T-helper 1 cell treated with Interleukin-12 subunit alpha and Interleukin-12 subunit beta and Interleukin-4 antibody, amounts not matched to agents 30 μg/mL and 1 μg/mL, for 36 hours (primary cell): ENCODE measurements around the gene AVPR2.

ENCODE experiments used
- H3K27ac Mint-ChIP-seq: one replicate; pipeline ENCODE4 v1.8.0; 2021; ENCODE audit warnings: mild to moderate bottlenecking, mixed read lengths
- H3K27me3 Mint-ChIP-seq: one replicate; pipeline ENCODE4 v1.8.0; 2021; ENCODE audit warnings: low read depth, mixed read lengths
- H3K36me3 Mint-ChIP-seq: one replicate; pipeline ENCODE4 v1.8.0; 2021; ENCODE audit warnings: low read depth, mixed read lengths
- H3K4me1 Mint-ChIP-seq: one replicate; pipeline ENCODE4 v1.8.0; 2021; ENCODE audit warnings: low read depth, mixed read lengths
- H3K4me3 Mint-ChIP-seq: one replicate; pipeline ENCODE4 v1.8.0; 2021; ENCODE audit warnings: mild to moderate bottlenecking, moderate library complexity, mixed read lengths
- H3K9me3 Mint-ChIP-seq: one replicate; pipeline ENCODE4 v1.8.0; 2021; ENCODE audit warnings: mixed read lengths

AVPR2 gene

DNA sequence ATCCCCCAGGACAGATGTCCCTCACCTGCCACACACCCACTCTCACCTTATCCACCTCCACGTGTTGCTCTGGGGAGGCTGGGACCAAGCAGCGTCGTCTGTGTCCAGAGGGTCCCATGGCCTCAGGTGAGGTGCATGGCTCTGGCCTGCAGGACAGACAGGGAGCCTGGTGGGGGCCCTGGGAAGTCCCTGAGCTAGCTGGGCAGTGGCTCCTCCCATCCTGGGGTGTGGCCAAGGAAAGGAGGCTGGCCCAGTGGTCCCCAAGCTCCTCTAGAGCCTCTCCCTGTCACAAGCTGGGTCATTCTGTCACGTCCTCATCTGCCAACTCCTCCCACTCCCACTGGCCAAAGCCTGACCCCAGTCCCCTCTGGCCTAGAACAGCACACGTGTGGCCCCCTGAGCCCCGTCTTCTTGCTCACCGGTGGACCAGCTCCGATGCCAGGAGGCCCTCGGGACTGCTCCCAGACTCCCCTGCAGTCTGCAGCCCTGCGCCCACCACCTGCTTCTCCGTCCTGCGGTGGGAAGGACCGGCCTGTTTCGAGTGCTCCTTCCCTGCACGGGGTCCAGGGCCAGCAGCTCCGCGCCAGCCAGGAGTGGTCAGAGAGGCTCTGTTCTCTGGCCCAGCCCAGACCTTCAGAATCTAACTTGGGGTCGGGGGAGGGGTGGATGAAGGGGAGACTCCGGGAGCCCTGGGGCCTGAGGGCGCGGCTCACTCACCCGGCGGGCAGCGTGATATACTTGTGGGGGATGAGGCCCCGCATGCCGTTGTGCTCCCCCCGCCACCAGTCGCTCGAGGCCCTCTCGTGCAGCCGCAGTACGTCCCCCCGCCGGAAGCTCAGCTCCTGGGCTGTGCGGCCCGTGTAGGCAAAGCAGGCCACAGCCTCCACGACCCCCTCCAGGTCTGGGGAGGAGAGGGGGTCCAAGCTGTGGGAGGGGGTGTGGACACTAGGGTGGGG, 4.8 kb downstream of the AVPR2 start:
- no peak overlapping the region for H3K4me3 Mint-ChIP-seq
- H3K4me1 Mint-ChIP-seq, result peaks cover 8% of the 10 kb centered on the region
- no peaks in the 10 kb centered on the region for H3K9me3 Mint-ChIP-seq
- H3K27ac Mint-ChIP-seq, result no peak overlapping the region
- H3K36me3 Mint-ChIP-seq, result peaks cover 9% of the 10 kb centered on the region
- H3K27me3 Mint-ChIP-seq, result no peaks in the 10 kb centered on the region

DNA sequence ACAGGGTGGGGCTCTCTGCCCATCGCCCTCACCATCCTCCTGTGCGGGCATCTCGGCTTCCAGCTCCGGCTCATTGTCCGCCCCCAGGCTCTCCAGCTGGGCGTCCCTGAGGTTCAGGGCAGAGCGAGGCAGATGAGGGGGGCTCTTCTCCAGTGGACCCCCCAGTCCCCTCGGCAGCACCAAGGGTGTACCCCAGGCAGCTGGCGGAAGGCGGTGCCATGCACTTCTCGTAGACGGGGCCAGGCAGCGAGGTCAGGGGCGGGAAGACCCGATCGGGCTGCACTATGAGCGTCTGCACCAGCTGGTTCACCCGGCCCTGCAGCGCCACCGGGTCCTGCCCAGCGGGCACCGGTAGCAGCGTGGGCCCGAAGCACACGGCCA, 5.5 kb downstream of the AVPR2 start:
- H3K27me3 Mint-ChIP-seq, result no peaks in the 10 kb centered on the region
- peaks cover 6% of the 10 kb centered on the region for H3K4me1 Mint-ChIP-seq
- no peak overlapping the region for H3K27ac Mint-ChIP-seq
- no peaks in the 10 kb centered on the region for H3K9me3 Mint-ChIP-seq
- peaks cover 9% of the 10 kb centered on the region for H3K36me3 Mint-ChIP-seq
- no peak overlapping the region for H3K4me3 Mint-ChIP-seq

DNA sequence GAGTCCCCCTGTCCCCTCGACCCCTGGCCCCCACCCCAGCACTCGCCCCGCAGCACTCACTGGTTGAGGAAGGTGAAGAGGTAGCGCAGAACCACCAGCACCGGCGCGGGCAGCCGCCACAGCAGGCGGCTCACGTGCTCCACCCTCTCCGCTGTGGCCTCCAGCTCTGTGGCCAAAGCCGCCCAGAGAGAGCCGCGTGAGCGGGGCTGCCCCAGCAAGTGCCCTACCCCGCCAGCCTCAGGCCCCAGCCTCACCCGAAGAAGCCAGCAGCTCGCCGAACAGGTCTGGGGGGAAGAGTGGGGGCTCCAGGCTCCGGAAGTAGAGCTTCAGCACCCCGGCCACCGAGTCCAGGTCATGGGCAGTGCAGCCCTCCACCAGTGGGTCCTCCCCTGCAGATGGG, 6.0 kb downstream of the AVPR2 start:
- no peaks in the 10 kb centered on the region for H3K27me3 Mint-ChIP-seq
- no peaks in the 10 kb centered on the region for H3K9me3 Mint-ChIP-seq
- H3K4me3 Mint-ChIP-seq, result no peak overlapping the region
- H3K27ac Mint-ChIP-seq, result no peak overlapping the region
- H3K4me1 Mint-ChIP-seq, result peaks cover 6% of the 10 kb centered on the region
- H3K36me3 Mint-ChIP-seq, result peaks cover 9% of the 10 kb centered on the region

DNA sequence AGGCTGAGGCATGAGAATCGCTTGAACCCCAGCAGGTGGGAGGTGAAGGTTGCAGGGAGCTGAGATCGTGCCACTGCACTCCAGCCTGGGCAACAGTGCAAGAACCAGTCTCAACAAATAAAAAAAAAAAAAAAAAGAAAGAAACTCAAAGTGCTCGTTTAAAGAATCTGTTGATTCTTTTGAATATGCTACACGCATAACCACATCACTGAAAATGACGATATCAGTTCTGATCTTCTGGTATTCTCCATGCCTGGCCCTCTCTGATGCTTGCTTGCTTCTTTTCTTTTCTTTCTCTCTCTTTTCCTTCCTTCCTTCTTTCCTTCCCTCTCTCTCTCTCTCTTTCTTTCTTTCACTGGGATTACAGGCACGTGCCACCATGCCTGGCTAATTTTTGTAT, 7.3 kb downstream of the AVPR2 start:
- Mint-ChIP-seq H3K9me3 (no peaks in the 10 kb centered on the region), H3K4me1 (peaks cover 6% of the 10 kb centered on the region), H3K27ac (peak overlapping the region; percentile 55), H3K4me3 (no peak overlapping the region), H3K36me3 (peaks cover 15% of the 10 kb centered on the region), H3K27me3 (no peaks in the 10 kb centered on the region)

DNA sequence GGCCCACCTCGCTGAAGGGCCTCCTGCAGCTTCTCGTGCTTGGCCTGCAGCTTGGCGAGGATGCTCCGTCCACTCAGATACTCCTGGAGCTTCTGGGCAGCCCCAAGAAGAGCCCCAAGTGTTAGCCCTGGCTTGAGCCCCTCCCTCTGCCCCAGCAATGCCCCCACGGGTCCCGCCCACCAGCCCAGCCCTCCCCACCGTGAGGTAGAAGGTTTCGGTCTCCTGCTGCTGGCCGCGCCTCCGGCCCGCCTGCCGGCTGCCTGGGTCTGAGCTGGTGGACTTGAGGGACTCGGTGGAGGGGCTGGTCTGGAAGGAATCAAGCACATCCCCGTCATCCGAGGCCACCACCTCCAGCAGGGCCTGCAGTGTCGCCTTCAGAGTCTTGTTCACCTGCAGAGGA, 8.7 kb downstream of the AVPR2 start:
- Mint-ChIP-seq H3K4me3 (no peak overlapping the region), H3K27me3 (no peaks in the 10 kb centered on the region), H3K36me3 (peaks cover 20% of the 10 kb centered on the region), H3K9me3 (no peaks in the 10 kb centered on the region), H3K4me1 (peaks cover 6% of the 10 kb centered on the region), H3K27ac (no peak overlapping the region)

DNA sequence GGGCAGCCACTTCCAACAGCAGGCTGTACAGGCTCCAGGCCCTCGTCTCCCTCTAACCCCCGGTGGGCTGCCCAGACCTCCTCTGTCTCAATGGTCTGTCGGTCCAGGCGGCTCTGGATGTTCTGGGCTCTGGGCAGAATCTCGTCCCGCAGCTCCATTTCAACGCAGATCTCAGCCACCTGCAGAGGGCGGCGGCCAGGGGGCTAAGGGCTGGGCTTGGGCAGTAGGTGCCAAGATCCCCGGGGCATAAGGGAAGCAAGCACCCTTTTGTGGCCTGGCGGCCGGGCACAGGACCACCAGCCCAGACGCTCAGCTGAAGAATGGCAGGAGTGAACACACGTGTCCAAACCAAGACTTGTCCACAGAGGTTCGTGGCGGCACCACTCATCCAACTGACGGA, 9.2 kb downstream of the AVPR2 start:
- no peaks in the 10 kb centered on the region for H3K9me3 Mint-ChIP-seq
- H3K4me3 Mint-ChIP-seq, result no peak overlapping the region
- no peak overlapping the region for H3K27ac Mint-ChIP-seq
- H3K4me1 Mint-ChIP-seq, result peaks cover 6% of the 10 kb centered on the region
- no peaks in the 10 kb centered on the region for H3K27me3 Mint-ChIP-seq
- peaks cover 18% of the 10 kb centered on the region for H3K36me3 Mint-ChIP-seq

DNA sequence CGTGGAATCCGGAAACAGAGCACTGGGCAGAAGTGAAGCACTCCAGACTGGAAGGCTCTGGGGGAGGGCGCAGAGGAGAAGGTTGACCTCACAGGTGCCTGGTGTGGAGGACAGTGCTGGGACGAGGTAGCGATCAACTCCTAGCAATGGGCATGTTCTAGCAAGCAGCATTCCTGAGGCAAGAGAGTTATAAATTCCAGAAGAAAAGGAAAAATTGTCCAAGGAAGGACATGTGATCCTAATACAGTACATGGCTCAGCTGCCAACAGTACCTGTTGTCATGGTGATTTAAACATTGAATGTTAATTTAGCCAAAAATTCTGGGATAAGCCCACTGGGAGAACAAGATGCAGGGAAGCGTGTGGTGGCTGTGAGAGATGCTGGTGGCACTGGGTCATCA, 13.4 kb downstream of the AVPR2 start:
- Mint-ChIP-seq H3K36me3 (peaks cover 26% of the 10 kb centered on the region), H3K9me3 (no peaks in the 10 kb centered on the region), H3K27me3 (no peaks in the 10 kb centered on the region), H3K4me1 (peaks cover 9% of the 10 kb centered on the region), H3K4me3 (no peak overlapping the region), H3K27ac (no peak overlapping the region)

DNA sequence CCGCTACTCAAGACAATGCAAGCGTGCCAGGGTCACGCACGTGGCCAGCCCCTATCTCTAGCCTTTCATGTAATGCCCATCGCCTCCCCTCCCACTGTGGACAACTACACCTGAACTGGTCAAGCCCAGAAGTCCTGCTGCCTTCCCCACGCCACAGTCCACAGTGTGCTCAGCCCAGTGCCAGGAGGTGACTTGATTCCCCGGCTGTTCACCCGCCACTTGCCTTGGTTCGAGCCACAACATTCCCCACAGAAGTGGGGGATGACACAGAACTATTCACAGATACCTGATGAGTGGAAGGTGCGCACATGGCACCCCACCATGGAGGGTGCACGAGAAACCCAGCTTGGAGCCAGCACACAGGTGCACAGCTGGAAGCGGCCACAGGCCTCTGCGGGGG, 14.8 kb downstream of the AVPR2 start:
- H3K4me1 Mint-ChIP-seq, result peaks cover 14% of the 10 kb centered on the region
- H3K27ac Mint-ChIP-seq, result no peak overlapping the region
- H3K27me3 Mint-ChIP-seq, result no peaks in the 10 kb centered on the region
- no peak overlapping the region for H3K4me3 Mint-ChIP-seq
- peaks cover 30% of the 10 kb centered on the region for H3K36me3 Mint-ChIP-seq
- no peaks in the 10 kb centered on the region for H3K9me3 Mint-ChIP-seq

DNA sequence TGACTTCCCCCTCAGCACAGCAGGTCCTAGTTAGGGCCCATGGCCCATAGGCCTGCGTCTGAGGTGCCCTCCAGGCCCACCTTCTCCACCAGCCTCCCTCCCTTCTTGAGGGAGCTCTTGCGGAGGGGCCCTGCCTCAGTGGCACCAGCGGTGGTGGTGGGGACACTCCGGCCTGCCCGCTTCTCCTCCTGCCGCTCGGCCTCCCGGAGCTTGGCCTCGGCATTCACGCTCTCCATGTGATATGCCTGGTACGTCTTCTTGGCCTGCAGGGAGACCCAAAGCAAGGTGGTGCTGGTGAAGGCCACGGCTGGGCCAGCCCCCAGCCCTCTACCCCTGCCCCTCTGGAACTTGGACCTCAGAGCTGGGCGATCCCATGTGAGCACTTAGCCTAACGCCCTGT, 16.1 kb downstream of the AVPR2 start:
- Mint-ChIP-seq H3K4me3 (no peak overlapping the region), H3K36me3 (peaks cover 36% of the 10 kb centered on the region), H3K27me3 (no peaks in the 10 kb centered on the region), H3K9me3 (no peaks in the 10 kb centered on the region), H3K27ac (no peak overlapping the region), H3K4me1 (peaks cover 17% of the 10 kb centered on the region)

DNA sequence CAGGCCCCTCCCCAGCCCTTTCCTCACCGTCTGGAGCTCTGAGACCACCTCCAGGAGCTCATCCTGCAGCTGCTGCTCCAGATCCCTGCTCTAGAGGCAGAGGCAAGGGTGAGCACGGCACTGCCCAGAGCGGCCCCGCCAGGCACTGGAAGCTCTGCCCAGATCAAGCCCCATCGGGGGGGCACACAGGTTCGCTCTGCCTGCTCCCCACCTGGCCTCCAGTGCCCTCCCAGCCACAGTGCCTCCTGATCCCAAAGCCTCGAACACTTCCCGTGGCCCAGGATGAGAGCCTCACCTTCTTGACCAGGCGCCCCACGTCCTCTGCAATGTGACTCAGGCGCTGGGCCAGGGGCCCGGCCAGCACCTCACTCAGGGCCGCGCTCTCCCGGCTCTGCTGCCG, 16.6 kb downstream of the AVPR2 start:
- peaks cover 34% of the 10 kb centered on the region for H3K36me3 Mint-ChIP-seq
- H3K9me3 Mint-ChIP-seq, result no peaks in the 10 kb centered on the region
- no peaks in the 10 kb centered on the region for H3K27me3 Mint-ChIP-seq
- H3K4me1 Mint-ChIP-seq, result peaks cover 17% of the 10 kb centered on the region
- H3K27ac Mint-ChIP-seq, result no peak overlapping the region
- no peak overlapping the region for H3K4me3 Mint-ChIP-seq

DNA sequence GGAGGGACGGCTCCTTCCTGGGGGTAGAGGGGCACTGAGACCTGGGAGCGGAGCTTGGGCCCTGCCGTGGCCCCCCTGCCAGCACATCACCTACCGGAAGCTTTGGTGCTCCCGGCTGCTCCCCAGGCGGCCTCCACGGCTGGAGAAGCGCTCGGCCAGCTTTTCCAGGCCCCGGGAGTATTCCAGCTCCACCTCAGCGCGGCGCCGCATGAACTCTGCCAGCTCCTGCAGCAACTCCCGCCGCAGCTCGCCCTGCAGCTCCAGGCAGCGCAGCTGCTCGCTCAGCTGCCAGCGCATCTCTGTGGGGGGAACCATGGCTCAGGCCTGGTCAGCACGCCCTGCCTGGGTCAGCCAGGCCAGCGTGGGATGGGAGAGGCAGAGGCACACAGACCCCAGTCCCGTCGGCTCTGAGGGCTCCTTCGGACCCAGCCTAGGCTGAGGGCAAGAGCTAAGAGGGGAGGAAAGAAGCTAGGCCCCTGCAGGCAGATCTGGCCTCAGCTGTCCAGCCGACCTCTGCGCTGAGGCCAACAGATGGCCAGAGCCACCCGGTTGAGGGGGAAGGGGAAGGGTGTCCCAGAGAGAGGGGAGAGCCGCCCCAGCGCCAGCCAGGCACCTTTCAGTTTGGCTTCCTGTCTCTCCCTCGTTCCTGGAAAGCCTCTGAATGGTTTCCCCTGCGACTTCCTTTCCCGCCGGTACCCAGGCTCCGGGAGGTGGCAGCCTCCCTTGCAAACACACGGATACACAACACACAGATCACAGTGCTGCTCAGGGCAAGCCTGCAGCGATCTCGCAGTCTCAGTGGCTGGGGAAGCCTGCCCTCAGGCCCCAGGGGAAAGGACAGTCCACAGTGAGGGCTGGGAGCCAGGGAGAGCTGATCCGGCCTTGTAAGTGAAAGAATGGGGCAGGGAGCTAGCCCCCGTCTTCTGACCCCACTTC, 17.3 kb downstream of the AVPR2 start:
- no peaks in the 10 kb centered on the region for H3K27me3 Mint-ChIP-seq
- H3K9me3 Mint-ChIP-seq, result no peaks in the 10 kb centered on the region
- peaks cover 17% of the 10 kb centered on the region for H3K4me1 Mint-ChIP-seq
- peak overlapping the region; percentile 96 for H3K4me3 Mint-ChIP-seq
- peaks cover 32% of the 10 kb centered on the region for H3K36me3 Mint-ChIP-seq
- peak overlapping the region; percentile 80 for H3K27ac Mint-ChIP-seq

DNA sequence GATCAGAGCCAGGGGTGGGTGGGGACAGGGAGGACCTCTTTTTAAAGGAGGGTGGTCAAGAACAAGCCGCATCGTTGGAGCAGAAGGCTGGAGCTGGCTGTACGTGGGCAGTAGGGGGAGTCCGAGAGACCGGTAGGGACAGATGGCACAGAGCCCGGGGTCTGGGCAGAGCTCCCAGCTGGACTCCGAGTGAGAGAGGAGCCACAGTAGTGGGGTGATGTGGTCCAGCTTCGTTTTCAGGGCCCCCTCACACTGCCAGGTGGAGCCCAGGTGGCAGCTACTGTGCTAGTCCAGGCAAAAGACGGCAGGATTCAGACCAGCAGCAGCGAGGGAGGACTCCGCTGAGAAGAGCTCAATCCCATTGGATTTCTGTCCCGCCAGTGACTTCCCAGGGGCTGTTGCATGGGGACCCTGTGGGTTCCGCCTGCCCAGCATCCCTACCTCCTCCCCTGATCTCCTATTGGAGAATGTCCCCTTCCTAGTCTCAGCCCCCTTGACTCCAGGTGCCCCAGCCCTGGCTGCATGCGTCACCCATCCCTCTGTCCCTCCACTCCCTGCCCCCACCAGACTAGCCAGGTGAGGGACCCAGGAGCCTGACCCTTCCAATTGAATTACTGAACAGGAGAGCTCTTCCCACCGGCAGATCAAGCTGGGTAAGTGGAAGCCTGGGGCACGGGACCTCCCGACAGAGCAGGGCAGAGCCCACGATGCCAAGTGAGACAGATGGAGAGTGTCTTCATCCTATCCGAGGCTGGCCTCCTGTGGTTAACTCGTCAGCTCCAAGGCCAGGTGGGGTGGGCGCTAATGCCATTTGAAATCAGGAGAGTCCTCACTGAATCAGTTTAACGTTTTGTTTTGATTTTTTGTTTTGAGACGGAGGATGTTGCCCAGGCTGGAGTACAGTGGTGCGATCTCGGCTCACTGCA, 18.7 kb downstream of the AVPR2 start:
- no peaks in the 10 kb centered on the region for H3K27me3 Mint-ChIP-seq
- peaks cover 28% of the 10 kb centered on the region for H3K36me3 Mint-ChIP-seq
- H3K9me3 Mint-ChIP-seq, result no peaks in the 10 kb centered on the region
- H3K27ac Mint-ChIP-seq, result peak overlapping the region; percentile 68
- peak overlapping the region; percentile 96 for H3K4me3 Mint-ChIP-seq
- H3K4me1 Mint-ChIP-seq, result peaks cover 21% of the 10 kb centered on the region

DNA sequence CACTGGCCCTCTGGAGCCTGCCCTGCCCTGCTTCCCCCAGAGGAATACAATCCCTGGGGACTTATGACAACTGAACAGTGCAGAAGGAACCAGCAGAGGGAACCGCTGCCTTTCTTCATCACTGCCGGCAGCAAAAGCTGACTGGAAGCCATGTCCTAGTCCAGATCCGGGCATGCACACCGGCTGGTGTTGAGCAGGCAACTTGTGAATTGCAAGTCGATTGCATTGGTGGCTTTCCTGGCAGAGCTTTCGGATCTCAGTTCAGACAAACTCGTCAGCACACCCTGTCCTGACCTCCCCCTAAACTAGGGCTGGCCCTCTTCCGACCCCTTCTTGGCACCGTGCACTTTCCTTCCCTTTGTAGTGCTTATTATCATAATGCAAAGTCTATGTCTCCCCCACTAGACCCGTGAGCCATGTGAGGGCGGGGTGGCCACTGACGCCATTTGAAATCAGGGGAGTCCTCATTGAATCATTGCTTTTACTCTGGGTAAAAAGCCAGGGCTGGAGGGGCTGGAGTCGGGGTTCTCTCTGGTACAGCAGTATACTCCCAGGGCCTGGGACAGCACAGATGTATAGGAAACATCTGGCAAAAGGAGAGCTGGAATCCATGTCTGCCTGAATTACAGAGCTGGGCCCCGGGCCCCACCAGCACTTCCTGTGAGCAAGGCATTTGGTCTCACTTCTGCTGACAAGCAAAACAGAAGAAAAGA, 19.8 kb downstream of the AVPR2 start:
- peak overlapping the region; percentile 96 for H3K4me3 Mint-ChIP-seq
- peaks cover 23% of the 10 kb centered on the region for H3K4me1 Mint-ChIP-seq

More for the DNA sequence above, 19.8 kb downstream of the AVPR2 start:
- Mint-ChIP-seq H3K27ac (peak overlapping the region; percentile 80), H3K27me3 (no peaks in the 10 kb centered on the region), H3K36me3 (peaks cover 27% of the 10 kb centered on the region), H3K9me3 (no peaks in the 10 kb centered on the region)
